AG04450 (cell line): ENCODE data around the gene HS6ST3. TPM values are rescaled to one million over a fixed set of nuclear protein-coding genes. Genes with fewer than 3 reads are reported as not detected.

Experiments used
- CTCF ChIA-PET: fragments of 300-600, 350-600 bp; formaldehyde crosslinking; extraction: SDS; loops from one replicate; lab custom pipeline; 2022; ENCODE audit warnings: antibody characterized with exemption, inconsistent platforms; lab: Charles Lee
- POLR2A ChIA-PET: fragments of 350-600 bp; formaldehyde crosslinking; extraction: SDS; loops from one replicate; lab custom pipeline; 2021; ENCODE audit warnings: antibody characterized with exemption, inconsistent platforms; lab: Yijun Ruan, JAX
- DNase-seq: peaks from one replicate; pipeline ENCODE4 v3.0.0-alpha.2; 2011; ENCODE audit warnings: low read depth, low spot score
- H3K27ac ChIP-seq: one replicate; pipeline ENCODE4 v1.5.1; 2012; ENCODE audit warnings: low read depth, low read length, control low read depth
- H3K27me3 ChIP-seq: one replicate; pipeline ENCODE4 v1.6.0; 2012; ENCODE audit warnings: low read length; ENCODE audit not compliant: control insufficient read depth, insufficient read depth
- H3K4me3 ChIP-seq: 2 replicates; pipeline ENCODE4 v1.5.1; 2011; ENCODE audit warnings: mild to moderate bottlenecking, low read depth, low read length, control low read depth
- H3K9me3 ChIP-seq: 2 replicates; pipeline ENCODE4 v1.5.1; 2012; ENCODE audit warnings: low read length; ENCODE audit not compliant: control insufficient read depth, insufficient read depth
- CTCF ChIP-seq: IDR thresholded peaks from 2 replicates; pipeline ENCODE4 v1.5.1; 2011; ENCODE audit warnings: low read depth, low read length, control low read depth, inconsistent platforms
- polyA plus RNA-seq: library from polyadenylated mRNA; depleted of rRNA; stranded (reverse); fragments of >200 nt; gene quantifications from 2 replicates; pipeline ENCODE4 v1.2.3, GENCODE V29; 2011

Gene HS6ST3
- polyA plus RNA-seq, 1 experiment: not detected

- TF ChIP-seq CTCF: no peak
- DNase-seq: no peak
- Histone ChIP-seq H3K9me3 (peaks cover 6% of the 10 kb centered on the region; the same call in 1 of the 2 replicates), H3K4me3 (no peak overlapping the region), H3K27me3 (no peaks in the 10 kb centered on the region), H3K27ac (no peak overlapping the region)
- CTCF ChIA-PET: no interaction called here
- POLR2A ChIA-PET: no interaction called here
Observed at GRCh38 chr13:96388598-96388997, 298.7 kb downstream of the HS6ST3 start.

- no peak for DNase-seq
- peaks cover 7% of the 10 kb centered on the region; the same call in 1 of the 2 replicates for H3K9me3 ChIP-seq
- no peak overlapping the region for H3K27ac ChIP-seq
- no peaks in the 10 kb centered on the region for H3K27me3 ChIP-seq
- POLR2A ChIA-PET: no interaction called here
- CTCF ChIA-PET: no interaction called here
- no peak overlapping the region for H3K4me3 ChIP-seq
- no peak for TF ChIP-seq CTCF
Observed at GRCh38 chr13:96391606-96392005, 301.7 kb downstream of the HS6ST3 start.

GRCh38 chr13:96397807-96398206 is 307.9 kb downstream of the HS6ST3 start:
- Histone ChIP-seq H3K9me3 (peaks cover 16% of the 10 kb centered on the region), H3K27ac (no peak overlapping the region), H3K4me3 (no peak overlapping the region), H3K27me3 (no peaks in the 10 kb centered on the region)
- POLR2A ChIA-PET: no interaction called here
- DNase-seq: no peak
- TF ChIP-seq CTCF: no peak
- CTCF ChIA-PET: no interaction called here

- CTCF ChIA-PET: no interaction called here
- H3K4me3 ChIP-seq: no peak overlapping the region
Observed at GRCh38 chr13:96398486-96398885, 308.6 kb downstream of the HS6ST3 start.

GRCh38 chr13:96403241-96403640 is 313.3 kb downstream of the HS6ST3 start:
- CTCF ChIA-PET: no interaction called here
- no peak overlapping the region for H3K4me3 ChIP-seq
- no peak for DNase-seq
- no peaks in the 10 kb centered on the region for H3K27me3 ChIP-seq
- no peak overlapping the region for H3K27ac ChIP-seq
- POLR2A ChIA-PET: no interaction called here
- TF ChIP-seq CTCF: no peak
- peaks cover 8% of the 10 kb centered on the region for H3K9me3 ChIP-seq

More at GRCh38 chr13:96398486-96398885, 308.6 kb downstream of the HS6ST3 start:
- Histone ChIP-seq H3K9me3 (peaks cover 16% of the 10 kb centered on the region), H3K27ac (no peak overlapping the region), H3K27me3 (no peaks in the 10 kb centered on the region)
- POLR2A ChIA-PET: no interaction called here
- TF ChIP-seq CTCF: no peak
- no peak for DNase-seq
